ENCODE measurements around the gene ETS2. TPM values are rescaled to one million over a fixed set of nuclear protein-coding genes. Genes with fewer than 3 reads are reported as not detected.

Gene ETS2
- polyA plus RNA-seq, 1 donor (not counting 4 experiments of a cell fraction or from before 2014, with no cell fraction given) = 58.5 TPM

DNA sequence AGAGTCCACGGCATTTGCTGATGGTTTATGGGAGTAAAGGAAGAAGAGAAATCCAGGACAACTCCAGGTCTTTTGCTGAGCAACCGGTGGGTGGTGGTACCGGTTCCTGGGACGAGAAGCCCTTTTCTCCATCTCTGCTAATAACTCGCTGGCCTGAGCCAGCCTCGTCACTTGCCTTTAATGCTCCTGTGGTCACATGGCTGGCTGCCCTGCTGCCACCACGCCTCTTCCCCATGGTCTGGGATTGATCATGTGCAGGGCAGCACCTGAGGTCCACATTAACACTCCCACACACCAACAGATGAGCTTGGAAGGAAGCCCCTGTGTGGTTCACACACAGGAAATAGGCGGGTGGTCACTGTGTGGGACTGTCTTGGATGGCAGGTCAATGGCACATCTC is 10.3 kb upstream of the ETS2 start:
- H3K4me1 ChIP-seq (ENCODE audit: control insufficient read depth, extremely low read depth, insufficient read depth, low read length) = peaks cover 34% of the 10 kb centered on the region
- no peak for TF ChIP-seq CTCF (optimal IDR thresholded peaks at IDR 0.05 in 1 of 3, IDR thresholded peaks at IDR 0.05 in 1 of 3, conservative IDR thresholded peaks at IDR 0.05 in 1 of 3; ENCODE audit: extremely low read depth in 1 of 3, insufficient read depth in 2 of 3, low read length in 3 of 3)
- TF ChIP-seq EZH2 (IDR thresholded peaks at IDR 0.05; ENCODE audit: low read length) = no peak
- dilution Hi-C loops (cut with MboI; ENCODE audit: extremely low pct_ligation_motif_present, low sequenced_read_pairs) = no loop called here
- no peak overlapping the region for H2AFZ ChIP-seq (ENCODE audit: control insufficient read depth, low read length)
- no peaks in the 10 kb centered on the region for H3K9me1 ChIP-seq (ENCODE audit: control insufficient read depth, extremely low read depth, insufficient read depth, low read length)
- H3K9me3 ChIP-seq (ENCODE audit: control insufficient read depth, low read depth, low read length) = no peaks in the 10 kb centered on the region
- no peak for FAIRE-seq
- DNase-seq (ENCODE audit: low read depth, low spot score) = no peak
- no peak overlapping the region for H3K4me3 ChIP-seq (ENCODE audit: control insufficient read depth in 2 of 3, extremely low read depth in 1 of 3, insufficient read depth in 2 of 3, low read depth in 1 of 3, low read length in 3 of 3)
- H3K36me3 ChIP-seq (ENCODE audit: control insufficient read depth in 2 of 2, extremely low read depth in 1 of 2, insufficient read depth in 2 of 2, low read length in 2 of 2) = no peaks in the 10 kb centered on the region
- H3K27ac ChIP-seq (ENCODE audit: control insufficient read depth, insufficient read depth, low read length) = no peak overlapping the region
- H3K27me3 ChIP-seq (ENCODE audit: control insufficient read depth, extremely low read depth, insufficient read depth, low read length) = no peaks in the 10 kb centered on the region
- H4K20me1 ChIP-seq (ENCODE audit: control insufficient read depth, extremely low read depth, insufficient read depth, low read length) = no peaks in the 10 kb centered on the region
- no peak overlapping the region for H3K9ac ChIP-seq (ENCODE audit: control insufficient read depth, extremely low read depth, insufficient read depth, low read length)
- H3K79me2 ChIP-seq (ENCODE audit: control insufficient read depth, insufficient read depth, low read length) = no peaks in the 10 kb centered on the region
- peak overlapping the region; percentile 34 for H3K4me2 ChIP-seq (ENCODE audit: control insufficient read depth, extremely low read depth, insufficient read depth, low read depth, low read length)

DNA sequence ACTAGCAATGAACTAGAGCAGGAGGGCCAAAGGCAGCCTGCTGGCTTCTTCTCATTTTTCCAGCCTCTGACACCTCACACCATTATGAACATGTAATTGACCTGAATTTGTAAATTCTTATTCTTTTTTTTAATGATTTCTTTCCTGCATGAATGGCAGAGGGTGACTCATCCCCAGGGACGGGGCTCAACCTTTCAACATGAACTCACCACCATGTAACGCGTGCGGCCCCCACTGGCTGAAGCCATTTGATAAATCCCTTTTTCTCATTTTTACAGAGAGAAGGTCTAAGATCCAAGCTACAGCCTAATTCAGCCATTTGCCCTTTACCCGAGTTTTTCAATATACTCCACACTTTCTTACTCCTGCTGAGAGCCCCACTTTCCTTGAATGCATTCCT is 9.3 kb upstream of the ETS2 start:
- no peak overlapping the region for H3K9ac ChIP-seq (ENCODE audit: control insufficient read depth, extremely low read depth, insufficient read depth, low read length)
- dilution Hi-C loops (cut with MboI; ENCODE audit: extremely low pct_ligation_motif_present, low sequenced_read_pairs) = no loop called here
- no peaks in the 10 kb centered on the region for H3K79me2 ChIP-seq (ENCODE audit: control insufficient read depth, insufficient read depth, low read length)
- no peaks in the 10 kb centered on the region for H4K20me1 ChIP-seq (ENCODE audit: control insufficient read depth, extremely low read depth, insufficient read depth, low read length)
- no peaks in the 10 kb centered on the region for H3K9me1 ChIP-seq (ENCODE audit: control insufficient read depth, extremely low read depth, insufficient read depth, low read length)
- no peaks in the 10 kb centered on the region for H3K36me3 ChIP-seq (ENCODE audit: control insufficient read depth in 2 of 2, extremely low read depth in 1 of 2, insufficient read depth in 2 of 2, low read length in 2 of 2)
- H2AFZ ChIP-seq (ENCODE audit: control insufficient read depth, low read length) = no peak overlapping the region
- H3K27me3 ChIP-seq (ENCODE audit: control insufficient read depth, extremely low read depth, insufficient read depth, low read length) = no peaks in the 10 kb centered on the region
- DNase-seq (ENCODE audit: low read depth, low spot score) (no peak), FAIRE-seq (no peak)
- H3K4me1 ChIP-seq (ENCODE audit: control insufficient read depth, extremely low read depth, insufficient read depth, low read length) = peaks cover 42% of the 10 kb centered on the region
- H3K4me3 ChIP-seq (ENCODE audit: control insufficient read depth in 2 of 3, extremely low read depth in 1 of 3, insufficient read depth in 2 of 3, low read depth in 1 of 3, low read length in 3 of 3) = no peak overlapping the region
- no peak overlapping the region for H3K4me2 ChIP-seq (ENCODE audit: control insufficient read depth, extremely low read depth, insufficient read depth, low read depth, low read length)
- peak in 1 of 3 experiments; percentile 38 for TF ChIP-seq CTCF (optimal IDR thresholded peaks at IDR 0.05 in 1 of 3, IDR thresholded peaks at IDR 0.05 in 1 of 3, conservative IDR thresholded peaks at IDR 0.05 in 1 of 3; ENCODE audit: extremely low read depth in 1 of 3, insufficient read depth in 2 of 3, low read length in 3 of 3)
- TF ChIP-seq EZH2 (IDR thresholded peaks at IDR 0.05; ENCODE audit: low read length) = no peak
- no peaks in the 10 kb centered on the region for H3K9me3 ChIP-seq (ENCODE audit: control insufficient read depth, low read depth, low read length)
- peak overlapping the region; percentile 6 for H3K27ac ChIP-seq (ENCODE audit: control insufficient read depth, insufficient read depth, low read length)
